Superior temporal gyrus (tissue), 1 donor: ENCODE results near the gene AICDA.
A peak's percentile ranks its signal among the peaks of the same experiment; 100 is the strongest.
"Not testable (repeated sequence)": the region's sequence is repeated elsewhere in the genome, so short reads cannot be mapped to it uniquely, and the experiment has no call there.

ENCODE experiments used
- DNase-seq: peaks from one replicate; pipeline ENCODE4 v3.0.0-alpha.2; 2016; ENCODE audit errors: extremely low spot score

Gene AICDA

GRCh38 chr12:8609061-8609570, 3.5 kb downstream of the AICDA start:
- peak; percentile 74 for DNase-seq

- DNase-seq: no peak
Measured at GRCh38 chr12:8606890-8607289, 5.8 kb downstream of the AICDA start.

GRCh38 chr12:8605057-8605456, 7.6 kb downstream of the AICDA start:
- no peak for DNase-seq

- DNase-seq: no peak
Measured at GRCh38 chr12:8603856-8604255, 8.8 kb downstream of the AICDA start.

GRCh38 chr12:8603286-8603685, 9.4 kb downstream of the AICDA start:
- no peak for DNase-seq

- DNase-seq: no peak
Measured at GRCh38 chr12:8596561-8596960, 16.1 kb downstream of the AICDA start.

GRCh38 chr12:8594072-8594471, 18.6 kb downstream of the AICDA start:
- no peak for DNase-seq

GRCh38 chr12:8593246-8593645, 19.4 kb downstream of the AICDA start:
- no peak for DNase-seq

- DNase-seq: no peak
Measured at GRCh38 chr12:8590842-8591545, 21.7 kb downstream of the AICDA start.

- DNase-seq: no peak
Measured at GRCh38 chr12:8589679-8590078, 23.0 kb downstream of the AICDA start.

- DNase-seq: not testable (repeated sequence)
Measured at GRCh38 chr12:8584478-8584877, 28.2 kb downstream of the AICDA start.

- peak; percentile 25 for DNase-seq
Measured at GRCh38 chr12:8584004-8584403, 28.7 kb downstream of the AICDA start.

- no peak for DNase-seq
Measured at GRCh38 chr12:8581098-8581784, 31.4 kb downstream of the AICDA start.

GRCh38 chr12:8577879-8578278, 34.8 kb downstream of the AICDA start:
- DNase-seq: no peak

- no peak for DNase-seq
Measured at GRCh38 chr12:8572507-8572906, 40.2 kb downstream of the AICDA start.

- no peak for DNase-seq
Measured at GRCh38 chr12:8566525-8566924, 46.1 kb downstream of the AICDA start.

- DNase-seq: not testable (repeated sequence)
Measured at GRCh38 chr12:8566052-8566451, 46.6 kb downstream of the AICDA start.

- no peak for DNase-seq
Measured at GRCh38 chr12:8564656-8565055, 48.0 kb downstream of the AICDA start.

GRCh38 chr12:8563356-8563755, 49.3 kb downstream of the AICDA start:
- DNase-seq: no peak

- DNase-seq: no peak
Measured at GRCh38 chr12:8562310-8562709, 50.3 kb downstream of the AICDA start.

- DNase-seq: no peak
Measured at GRCh38 chr12:8561011-8561410, 51.6 kb downstream of the AICDA start.

- no peak for DNase-seq
Measured at GRCh38 chr12:8559676-8560075, 53.0 kb downstream of the AICDA start.

- DNase-seq: no peak
Measured at GRCh38 chr12:8556531-8557097, 56.0 kb downstream of the AICDA start.
